Mucosa of rectum (tissue), 2 donors: ENCODE data around the gene PI16.
"Not testable (repeated sequence)": the region's sequence is repeated elsewhere in the genome, so short reads cannot be mapped to it uniquely, and the experiment has no call there.

Experiments used
- H3K27ac ChIP-seq, 2 donors: one replicate each; pipeline ENCODE4 v1.7.0; 2013; ENCODE audit warnings: inconsistent platforms in 2 of 2, low read depth in 2 of 2, low read length in 2 of 2
- H3K27me3 ChIP-seq, 2 donors: one replicate each; pipeline ENCODE4 v1.7.0; 2013; ENCODE audit warnings: low read length in 2 of 2; ENCODE audit not compliant: control insufficient read depth in 2 of 2, insufficient read depth in 2 of 2
- H3K36me3 ChIP-seq, 2 donors: one replicate each; pipeline ENCODE4 v1.7.0; 2013; ENCODE audit warnings: low read length in 2 of 2; ENCODE audit not compliant: control insufficient read depth in 2 of 2, insufficient read depth in 2 of 2
- H3K4me1 ChIP-seq, 2 donors: one replicate each; pipeline ENCODE4 v1.7.0; 2013; ENCODE audit warnings: low read length in 2 of 2, mild to moderate bottlenecking in 1 of 2; ENCODE audit not compliant: control insufficient read depth in 2 of 2, insufficient read depth in 2 of 2
- H3K4me3 ChIP-seq, 2 donors: one replicate each; pipeline ENCODE4 v1.7.0; 2013; ENCODE audit warnings: low read length in 2 of 2
- H3K9ac ChIP-seq, 2 donors: one replicate each; pipeline ENCODE4 v1.7.0; 2013; ENCODE audit warnings: low read length in 2 of 2, low read depth in 1 of 2, mild to moderate bottlenecking in 1 of 2
- H3K9me3 ChIP-seq, 2 donors: one replicate each; pipeline ENCODE4 v1.7.0; 2013; ENCODE audit warnings: low read length in 2 of 2; ENCODE audit not compliant: control insufficient read depth in 2 of 2
- donor health status: healthy.
- donor health status: Normal muscosa, but diverticular disease.

PI16 gene

GRCh38 chr6:36928547-36928918, 26.0 kb upstream of the PI16 start:
- no peak overlapping the region for H3K9ac ChIP-seq
- peaks cover 7 to 14% of the 10 kb centered on the region in 2 donors for H3K4me1 ChIP-seq
- no peak overlapping the region for H3K4me3 ChIP-seq
- no peaks in the 10 kb centered on the region for H3K27me3 ChIP-seq
- no peaks in the 10 kb centered on the region for H3K9me3 ChIP-seq
- no peak overlapping the region for H3K27ac ChIP-seq
- H3K36me3 ChIP-seq: peaks cover 2 to 17% of the 10 kb centered on the region in 2 donors

DNA sequence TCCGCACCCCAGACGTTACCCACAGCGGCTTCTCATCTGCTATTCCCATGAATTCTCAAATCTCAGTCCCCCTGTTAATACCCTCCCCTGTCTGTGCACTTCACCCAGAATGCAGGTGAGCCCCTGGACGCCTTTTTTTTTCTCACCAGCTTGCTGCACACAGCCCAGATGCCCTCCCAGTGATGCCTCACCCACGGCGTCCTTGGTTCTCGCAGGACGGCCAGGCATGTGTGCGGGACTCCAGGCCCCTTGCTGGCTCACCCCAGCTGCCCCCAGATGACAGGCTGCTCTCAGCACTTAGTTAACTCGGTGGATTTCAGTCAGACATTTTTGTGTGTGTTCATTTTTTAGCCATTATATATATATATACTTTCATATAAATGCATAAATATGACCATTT, 25.4 kb upstream of the PI16 start:
- H3K36me3 ChIP-seq: peaks cover 0 to 13% of the 10 kb centered on the region in 2 donors
- no peak overlapping the region for H3K9ac ChIP-seq
- H3K4me1 ChIP-seq: peaks cover 7 to 14% of the 10 kb centered on the region in 2 donors
- H3K27ac ChIP-seq: no peak overlapping the region
- H3K4me3 ChIP-seq: no peak overlapping the region
- no peaks in the 10 kb centered on the region for H3K27me3 ChIP-seq
- no peaks in the 10 kb centered on the region for H3K9me3 ChIP-seq

DNA sequence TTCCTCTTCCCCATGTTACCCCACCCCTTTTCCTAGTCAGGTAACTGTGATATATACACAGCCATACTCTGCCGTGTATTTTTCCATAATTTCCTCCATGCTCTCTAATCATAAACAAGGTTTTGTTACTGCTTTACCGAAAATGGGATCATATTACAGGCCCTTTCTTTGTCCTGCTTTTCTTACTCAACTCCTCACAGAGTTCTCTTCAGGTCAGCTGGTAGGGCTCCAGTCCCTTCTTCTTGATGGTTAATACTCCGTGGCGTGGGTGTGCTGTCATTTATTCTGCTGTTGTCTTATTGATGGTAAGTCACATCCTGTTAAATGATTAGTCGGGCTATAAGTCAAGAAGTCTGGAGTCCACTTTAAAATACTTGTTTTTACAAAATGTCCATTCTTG, 24.9 kb upstream of the PI16 start:
- Histone ChIP-seq H3K36me3 (peaks cover 0 to 11% of the 10 kb centered on the region in 2 donors), H3K4me1 (peaks cover 7 to 14% of the 10 kb centered on the region in 2 donors), H3K27me3 (no peaks in the 10 kb centered on the region), H3K9ac (no peak overlapping the region), H3K4me3 (no peak overlapping the region), H3K9me3 (no peaks in the 10 kb centered on the region), H3K27ac (no peak overlapping the region)

- Histone ChIP-seq H3K9me3 (no peaks in the 10 kb centered on the region), H3K27ac (no peak overlapping the region), H3K27me3 (no peaks in the 10 kb centered on the region), H3K36me3 (peaks cover 0 to 4% of the 10 kb centered on the region in 2 donors), H3K4me3 (no peak overlapping the region), H3K9ac (no peak overlapping the region), H3K4me1 (peaks cover 7 to 14% of the 10 kb centered on the region in 2 donors)
Observed at GRCh38 chr6:36930483-36930882, 24.1 kb upstream of the PI16 start.

DNA sequence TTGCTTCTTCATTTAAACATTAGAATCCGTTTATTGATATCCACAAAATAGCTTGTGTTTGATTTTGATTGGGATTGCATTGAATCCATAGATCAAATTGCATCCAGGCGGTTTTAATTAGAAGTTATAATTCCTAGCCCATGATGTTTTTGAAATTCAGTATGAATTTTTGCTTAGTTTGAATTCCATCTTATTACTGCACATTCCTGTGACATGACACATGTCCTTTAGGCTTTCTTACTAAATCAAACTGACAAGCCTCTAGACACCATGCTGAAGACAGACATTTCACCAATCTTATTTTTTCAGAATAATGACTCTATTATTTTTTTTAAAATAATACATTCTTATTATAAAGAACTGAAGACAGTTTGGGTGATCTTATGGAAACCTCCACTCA, 21.4 kb upstream of the PI16 start:
- H3K4me1 ChIP-seq: peaks cover 3 to 4% of the 10 kb centered on the region in 2 donors
- H3K9ac ChIP-seq: no peak overlapping the region
- no peak overlapping the region for H3K27ac ChIP-seq
- H3K4me3 ChIP-seq: no peak overlapping the region
- H3K36me3 ChIP-seq: no peaks in the 10 kb centered on the region
- H3K9me3 ChIP-seq: no peaks in the 10 kb centered on the region
- no peaks in the 10 kb centered on the region for H3K27me3 ChIP-seq

- Histone ChIP-seq H3K27me3 (no peaks in the 10 kb centered on the region), H3K4me1 (peaks cover 0 to under 1% of the 10 kb centered on the region in 2 donors), H3K36me3 (no peaks in the 10 kb centered on the region), H3K9me3 (no peaks in the 10 kb centered on the region), H3K9ac (no peak overlapping the region), H3K4me3 (no peak overlapping the region), H3K27ac (no peak overlapping the region)
Observed at GRCh38 chr6:36933519-36933918, 21.0 kb upstream of the PI16 start.

DNA sequence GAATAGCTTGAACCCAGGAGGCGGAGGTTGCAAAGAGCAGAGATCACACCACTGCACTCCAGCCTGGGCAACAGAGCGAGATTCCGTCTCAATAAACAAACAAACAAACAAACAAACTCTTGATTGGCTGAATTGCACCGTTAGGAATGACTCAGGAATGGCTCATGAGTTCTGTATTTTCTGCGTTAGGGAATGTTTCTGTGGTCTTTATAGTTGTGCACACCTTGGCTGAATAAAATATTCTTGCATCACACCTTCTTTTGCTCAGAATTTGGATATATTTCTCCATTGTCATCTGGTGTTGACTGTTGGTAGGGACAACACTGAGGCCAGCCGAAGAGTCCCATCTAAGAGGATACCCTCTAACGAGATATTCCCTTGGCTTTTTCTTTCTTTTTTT, 19.6 kb upstream of the PI16 start:
- no peak overlapping the region for H3K9ac ChIP-seq
- no peaks in the 10 kb centered on the region for H3K36me3 ChIP-seq
- H3K4me1 ChIP-seq: no peaks in the 10 kb centered on the region
- H3K27me3 ChIP-seq: no peaks in the 10 kb centered on the region
- H3K4me3 ChIP-seq: no peak overlapping the region
- H3K27ac ChIP-seq: no peak overlapping the region
- H3K9me3 ChIP-seq: no peaks in the 10 kb centered on the region

DNA sequence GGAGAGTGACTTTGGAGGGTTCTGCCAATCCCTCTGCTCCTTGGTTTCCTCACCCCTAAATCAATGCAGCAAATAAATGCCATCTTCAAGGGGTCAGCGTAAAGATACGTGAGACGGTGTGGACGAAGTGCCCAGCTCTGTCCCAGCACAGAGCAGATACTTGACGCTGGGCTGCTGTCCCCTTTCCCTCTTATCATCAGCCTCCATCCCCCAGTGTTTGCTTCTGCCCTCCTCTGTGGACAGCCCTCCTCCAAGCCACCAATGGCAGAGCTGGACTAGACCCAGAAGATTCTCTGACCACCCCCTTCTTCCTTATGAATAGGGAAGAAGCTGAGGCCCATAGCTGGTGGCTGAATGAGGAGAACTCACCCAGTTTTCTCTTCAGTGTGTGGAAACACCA, 17.7 kb upstream of the PI16 start:
- H3K4me1 ChIP-seq: no peaks in the 10 kb centered on the region
- no peak overlapping the region for H3K27ac ChIP-seq
- no peaks in the 10 kb centered on the region for H3K36me3 ChIP-seq
- H3K27me3 ChIP-seq: no peaks in the 10 kb centered on the region
- H3K9me3 ChIP-seq: no peaks in the 10 kb centered on the region
- H3K9ac ChIP-seq: no peak overlapping the region
- H3K4me3 ChIP-seq: no peak overlapping the region

GRCh38 chr6:36937896-36938295, 16.6 kb upstream of the PI16 start:
- H3K36me3 ChIP-seq: no peaks in the 10 kb centered on the region
- H3K9me3 ChIP-seq: no peaks in the 10 kb centered on the region
- no peak overlapping the region for H3K9ac ChIP-seq

DNA sequence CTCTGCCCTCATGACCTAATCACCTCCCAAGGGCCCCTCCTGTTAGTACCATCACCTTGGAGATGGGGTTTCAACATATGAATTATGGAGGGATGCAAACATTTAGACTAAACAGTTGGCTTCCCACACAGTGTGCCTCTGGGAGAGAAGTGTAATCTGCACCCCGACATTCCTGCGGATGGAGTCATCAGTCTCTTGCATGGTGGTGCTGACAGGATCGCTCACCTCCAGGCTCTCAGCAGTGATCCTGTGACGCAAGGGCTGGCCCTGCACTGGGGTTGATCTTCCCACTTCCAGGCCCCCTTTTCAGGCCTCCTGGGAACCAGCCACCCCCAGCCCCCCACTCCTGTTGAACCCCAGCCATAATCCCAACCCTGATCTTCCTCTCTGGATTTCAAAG, 16.0 kb upstream of the PI16 start:
- Histone ChIP-seq H3K27me3 (no peaks in the 10 kb centered on the region), H3K36me3 (no peaks in the 10 kb centered on the region), H3K4me3 (no peak overlapping the region), H3K4me1 (no peaks in the 10 kb centered on the region), H3K9me3 (no peaks in the 10 kb centered on the region), H3K9ac (no peak overlapping the region), H3K27ac (no peak overlapping the region)

More at GRCh38 chr6:36937896-36938295, 16.6 kb upstream of the PI16 start:
- H3K4me1 ChIP-seq: no peaks in the 10 kb centered on the region
- H3K4me3 ChIP-seq: no peak overlapping the region
- H3K27me3 ChIP-seq: no peaks in the 10 kb centered on the region
- no peak overlapping the region for H3K27ac ChIP-seq

GRCh38 chr6:36939005-36939404, 15.5 kb upstream of the PI16 start:
- H3K27ac ChIP-seq, H3K27me3 ChIP-seq, H3K9ac ChIP-seq, H3K36me3 ChIP-seq, H3K4me3 ChIP-seq, H3K9me3 ChIP-seq, H3K4me1 ChIP-seq: not testable (repeated sequence)
